ENCODE data around the gene ZNF660. TPM values are rescaled to one million over a fixed set of nuclear protein-coding genes. Genes with fewer than 3 reads are reported as not detected.

ZNF660 gene
- total and polyA plus RNA-seq, 10 of the 15 experiments (the other 5 are each of a cell fraction or from before 2014, with no cell fraction given) = 0.62 to 2.6 (median 1.7) TPM

DNA sequence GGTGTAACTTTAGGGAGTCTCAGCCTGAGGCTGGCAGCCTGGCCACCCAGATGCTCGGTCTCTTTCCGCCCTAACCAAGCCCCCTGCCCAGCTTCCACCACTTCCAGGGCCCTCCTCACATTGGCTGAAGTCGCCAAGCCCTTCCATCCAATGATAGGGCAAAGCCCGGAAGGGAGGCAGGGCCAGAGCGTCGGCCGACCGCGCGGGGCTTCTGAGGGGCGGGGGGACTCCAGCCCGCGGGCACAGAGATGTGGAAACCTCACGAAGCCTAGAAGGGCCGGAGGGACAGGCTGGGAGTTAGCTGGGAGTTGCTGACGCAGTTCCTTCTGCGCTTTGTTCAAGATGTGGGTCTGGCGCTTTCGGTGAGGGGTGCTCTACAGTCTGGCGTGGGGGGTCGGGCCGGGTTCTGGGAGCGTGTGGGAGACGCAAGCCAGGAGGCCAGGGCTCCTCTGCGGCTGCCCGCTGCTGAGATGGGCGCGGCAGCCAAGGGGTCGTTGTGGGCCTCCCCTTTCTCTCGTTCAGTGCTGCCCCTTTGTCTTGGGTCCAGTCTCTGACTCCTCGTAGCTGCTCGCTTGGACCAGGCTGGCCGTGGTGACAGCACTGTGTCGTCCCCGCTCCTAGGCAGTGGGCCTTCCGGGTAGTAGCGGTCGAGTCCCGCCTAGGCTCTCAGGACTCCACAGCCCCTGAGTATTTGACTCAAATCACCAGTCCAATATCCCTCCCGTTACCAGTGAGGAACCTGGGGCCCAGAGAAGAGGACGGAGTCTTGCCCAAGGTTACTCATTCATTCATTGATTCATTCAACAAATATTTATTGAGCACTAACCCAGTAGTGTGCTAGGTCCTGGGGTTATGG is at the start of gene ZNF660 (continued):
- TF ChIP-seq, protein P1, sequence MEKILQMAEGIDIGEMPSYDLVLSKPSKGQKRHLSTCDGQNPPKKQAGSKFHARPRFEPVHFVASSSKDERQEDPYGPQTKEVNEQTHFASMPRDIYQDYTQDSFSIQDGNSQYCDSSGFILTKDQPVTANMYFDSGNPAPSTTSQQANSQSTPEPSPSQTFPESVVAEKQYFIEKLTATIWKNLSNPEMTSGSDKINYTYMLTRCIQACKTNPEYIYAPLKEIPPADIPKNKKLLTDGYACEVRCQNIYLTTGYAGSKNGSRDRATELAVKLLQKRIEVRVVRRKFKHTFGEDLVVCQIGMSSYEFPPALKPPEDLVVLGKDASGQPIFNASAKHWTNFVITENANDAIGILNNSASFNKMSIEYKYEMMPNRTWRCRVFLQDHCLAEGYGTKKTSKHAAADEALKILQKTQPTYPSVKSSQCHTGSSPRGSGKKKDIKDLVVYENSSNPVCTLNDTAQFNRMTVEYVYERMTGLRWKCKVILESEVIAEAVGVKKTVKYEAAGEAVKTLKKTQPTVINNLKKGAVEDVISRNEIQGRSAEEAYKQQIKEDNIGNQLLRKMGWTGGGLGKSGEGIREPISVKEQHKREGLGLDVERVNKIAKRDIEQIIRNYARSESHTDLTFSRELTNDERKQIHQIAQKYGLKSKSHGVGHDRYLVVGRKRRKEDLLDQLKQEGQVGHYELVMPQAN (conservative IDR thresholded peaks at IDR 0.05) = peak; percentile 50; the same call in 1 of the 2 replicates
- TF ChIP-seq IKZF1 (conservative IDR thresholded peaks at IDR 0.05) = peak; percentile 57
- TF ChIP-seq HDGF (IDR thresholded peaks at IDR 0.05) = no peak; the same call in 1 of the 2 replicates
- TF ChIP-seq MYC (IDR thresholded peaks at IDR 0.05; ENCODE audit: insufficient read depth, insufficient read length, insufficient replicate concordance, low read length, severe bottlenecking) = no peak
- TF ChIP-seq SIN3A (IDR thresholded peaks at IDR 0.05; ENCODE audit: low read depth, low read length) = no peak
- no peak for TF ChIP-seq FOXM1 (IDR thresholded peaks at IDR 0.05; ENCODE audit: low read depth, low read length)
- no peak for TF ChIP-seq SMARCA5 (IDR thresholded peaks at IDR 0.05)
- TF ChIP-seq, protein P2, sequence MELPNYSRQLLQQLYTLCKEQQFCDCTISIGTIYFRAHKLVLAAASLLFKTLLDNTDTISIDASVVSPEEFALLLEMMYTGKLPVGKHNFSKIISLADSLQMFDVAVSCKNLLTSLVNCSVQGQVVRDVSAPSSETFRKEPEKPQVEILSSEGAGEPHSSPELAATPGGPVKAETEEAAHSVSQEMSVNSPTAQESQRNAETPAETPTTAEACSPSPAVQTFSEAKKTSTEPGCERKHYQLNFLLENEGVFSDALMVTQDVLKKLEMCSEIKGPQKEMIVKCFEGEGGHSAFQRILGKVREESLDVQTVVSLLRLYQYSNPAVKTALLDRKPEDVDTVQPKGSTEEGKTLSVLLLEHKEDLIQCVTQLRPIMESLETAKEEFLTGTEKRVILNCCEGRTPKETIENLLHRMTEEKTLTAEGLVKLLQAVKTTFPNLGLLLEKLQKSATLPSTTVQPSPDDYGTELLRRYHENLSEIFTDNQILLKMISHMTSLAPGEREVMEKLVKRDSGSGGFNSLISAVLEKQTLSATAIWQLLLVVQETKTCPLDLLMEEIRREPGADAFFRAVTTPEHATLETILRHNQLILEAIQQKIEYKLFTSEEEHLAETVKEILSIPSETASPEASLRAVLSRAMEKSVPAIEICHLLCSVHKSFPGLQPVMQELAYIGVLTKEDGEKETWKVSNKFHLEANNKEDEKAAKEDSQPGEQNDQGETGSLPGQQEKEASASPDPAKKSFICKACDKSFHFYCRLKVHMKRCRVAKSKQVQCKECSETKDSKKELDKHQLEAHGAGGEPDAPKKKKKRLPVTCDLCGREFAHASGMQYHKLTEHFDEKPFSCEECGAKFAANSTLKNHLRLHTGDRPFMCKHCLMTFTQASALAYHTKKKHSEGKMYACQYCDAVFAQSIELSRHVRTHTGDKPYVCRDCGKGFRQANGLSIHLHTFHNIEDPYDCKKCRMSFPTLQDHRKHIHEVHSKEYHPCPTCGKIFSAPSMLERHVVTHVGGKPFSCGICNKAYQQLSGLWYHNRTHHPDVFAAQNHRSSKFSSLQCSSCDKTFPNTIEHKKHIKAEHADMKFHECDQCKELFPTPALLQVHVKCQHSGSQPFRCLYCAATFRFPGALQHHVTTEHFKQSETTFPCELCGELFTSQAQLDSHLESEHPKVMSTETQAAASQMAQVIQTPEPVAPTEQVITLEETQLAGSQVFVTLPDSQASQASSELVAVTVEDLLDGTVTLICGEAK (IDR thresholded peaks at IDR 0.05; ENCODE audit: borderline replicate concordance) = no peak; the same call in 1 of the 2 replicates
- no peak for TF ChIP-seq YY1 (IDR thresholded peaks at IDR 0.05; ENCODE audit: low read depth, low read length)
